ENCODE results near the gene FERMT2. TPM values are rescaled to one million over a fixed set of nuclear protein-coding genes. Genes with fewer than 3 reads are reported as not detected.
A peak's percentile ranks its signal among the peaks of the same experiment; 100 is the strongest.

Gene FERMT2
- total RNA-seq (2021; ENCODE audit: unreplicated experiment) (33.3 TPM), Bru-seq, nascent RNA (percentile 72 among the genes with signal in this experiment), BruChase-seq, experiment 1, labeled RNA remaining after a 2-hour chase (percentile 65 among the genes with signal in this experiment), BruChase-seq, experiment 2, labeled RNA remaining after a 6-hour chase (percentile 76 among the genes with signal in this experiment)
- polyA plus RNA-seq (2012; ENCODE audit: insufficient read length): 27.9 TPM
- long read RNA-seq, transcript FERMT2-201 (15 exons, 3,338 nt): major isoform, 19 of 66 reads
- long read RNA-seq, partial matches to known transcripts: 40 of 66 reads
- long read RNA-seq, other reads (novel, unspliced or antisense): 7 of 66 reads

GRCh38 chr14:52950898-52951680 is at the start of gene FERMT2:
Gene FERMT2 (minus strand): TSS chr14:52951050. CDS start chr14:52950568, 482 bp downstream.
- ATAC-seq: peak; percentile 97

More at GRCh38 chr14:52950898-52951680, at the start of gene FERMT2:
- Histone ChIP-seq H3K27ac (ENCODE audit: low read length) (peak within 1 kb of the TSS; percentile 81), H3K4me3 (ENCODE audit: low read depth in 2 of 2, low read length in 2 of 2) (peak within 1 kb of the TSS; percentile 74 to 93), H3K27me3 (ENCODE audit: control insufficient read depth, insufficient read depth, low read length) (no peaks in the 10 kb centered on the region), H3K4me1 (ENCODE audit: control insufficient read depth, insufficient read depth, low read length) (peaks cover 8% of the 10 kb centered on the region), H3K9me3 (ENCODE audit: control insufficient read depth, insufficient read depth, low read depth, low read length) (no peaks in the 10 kb centered on the region), H3K36me3 (ENCODE audit: control insufficient read depth, insufficient read depth, low read length) (no peaks in the 10 kb centered on the region)
- CTCF ChIA-PET: no interaction called here
- POLR2A ChIA-PET: no interaction called here
- intact Hi-C loops (cut with micrococcal nuclease; ENCODE audit: unreplicated experiment) (no loop called here), in situ Hi-C loops (cut with HindIII; ENCODE audit: low pct_unique_long_range_greater_than_20kb, low sequenced_read_pairs) (no loop called here)
- TF ChIP-seq REST (IDR thresholded peaks at IDR 0.05; ENCODE audit: insufficient read depth in 1 of 2, low read depth in 2 of 2, low read length in 1 of 2): no peak
- TF ChIP-seq CTCF (IDR thresholded peaks at IDR 0.05): no peak
- no peak for TF ChIP-seq TCF7L2 (IDR thresholded peaks at IDR 0.05; ENCODE audit: low read depth, low read length)
- TF ChIP-seq POLR2AphosphoS5 (IDR thresholded peaks at IDR 0.05; ENCODE audit: low read depth, low read length): no peak
- TF ChIP-seq SIN3A (IDR thresholded peaks at IDR 0.05; ENCODE audit: borderline replicate concordance, insufficient read depth, low read depth, low read length): 0 out of 2 replicates have a peak, but pooled peaks have one; percentile 40
- DNase-seq (ENCODE audit: low read depth, low spot score): no peak
- BruUV-seq (replicated peaks): no TSS peak
